Left ventricle myocardium superior (tissue), 1 donor: ENCODE measurements around the gene CUL5. TPM values are rescaled to one million over a fixed set of nuclear protein-coding genes. Genes with fewer than 3 reads are reported as not detected.
A peak's percentile ranks its signal among the peaks of the same experiment; 100 is the strongest.

Experiments used
- ATAC-seq: fragments of 200-7000 bp; cut with Tn5 transposase; one replicate; pipeline ENCODE4 v1.9.1; 2020; ENCODE audit warnings: mild to moderate bottlenecking, moderate library complexity
- DNase-seq: peaks from one replicate; pipeline ENCODE4 v3.0.0-alpha.2; 2020
- intact Hi-C: fragments of 100-400 bp; cut with micrococcal nuclease; formaldehyde crosslinking; loops from one replicate; pipeline ENCODE4 v1.11.0; 2022
- long read RNA-seq: library from polyadenylated mRNA; unstranded; transcript quantifications from one replicate; pipeline ENCODE4 v2.0.0, GENCODE V29; 2021
- total RNA-seq: library from RNA; stranded (reverse); fragmentation: NEBNext Ultra II Directional; extraction: Animal tissue kit (Norgen Biotek cat#: 25700); gene quantifications from one replicate; pipeline ENCODE4 v1.2.1, GENCODE V29; 2021
- donor health status: DM: no; HTN: yes; CAD: no; lungs with severe emphysema.

Gene CUL5
- total RNA-seq = 38.3 TPM
- long read RNA-seq, full-length matches to known transcripts = 6 of 43 reads
- long read RNA-seq, partial matches to known transcripts = 30 of 43 reads
- long read RNA-seq, other reads (novel, unspliced or antisense) = 7 of 43 reads

- intact Hi-C loops = no loop called here
- ATAC-seq (peak; percentile 98), DNase-seq (peak; percentile 96)
Measured at GRCh38 chr11:108008656-108009496, at the start of gene CUL5. CUL5 (plus strand) TSS chr11:108008898; CDS start chr11:108009349, 451 bp downstream.

- ATAC-seq (no peak), DNase-seq (no peak)
- intact Hi-C loops = no loop called here
Measured at GRCh38 chr11:107961480-107961879, 47.2 kb upstream of the CUL5 start.

DNA sequence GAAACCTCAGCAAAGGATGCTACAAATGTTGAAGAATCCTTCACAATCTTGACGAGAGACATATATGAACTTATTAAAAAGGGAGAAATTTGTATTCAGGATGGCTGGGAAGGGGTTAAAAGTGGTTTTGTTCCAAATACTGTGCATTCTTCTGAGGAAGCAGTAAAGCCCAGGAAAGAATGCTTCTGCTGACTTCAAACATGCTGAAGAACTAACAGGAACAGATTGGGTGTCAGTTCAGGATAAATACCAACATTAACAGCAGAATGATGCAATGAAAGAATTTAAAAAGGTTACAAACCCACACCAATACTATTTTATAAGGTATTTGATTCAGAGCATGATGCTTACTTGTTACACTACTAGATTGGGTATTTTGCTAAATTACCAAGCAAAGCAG lies 46.5 kb upstream of the CUL5 start:
- intact Hi-C loops = no loop called here
- DNase-seq (no peak), ATAC-seq (no peak)

GRCh38 chr11:107963091-107963490 lies 45.6 kb upstream of the CUL5 start:
- no peak for DNase-seq
- intact Hi-C loops = no loop called here
- ATAC-seq = no peak

GRCh38 chr11:107969219-107969618 lies 39.5 kb upstream of the CUL5 start:
- intact Hi-C loops = no loop called here
- no peak for ATAC-seq
- no peak for DNase-seq

DNA sequence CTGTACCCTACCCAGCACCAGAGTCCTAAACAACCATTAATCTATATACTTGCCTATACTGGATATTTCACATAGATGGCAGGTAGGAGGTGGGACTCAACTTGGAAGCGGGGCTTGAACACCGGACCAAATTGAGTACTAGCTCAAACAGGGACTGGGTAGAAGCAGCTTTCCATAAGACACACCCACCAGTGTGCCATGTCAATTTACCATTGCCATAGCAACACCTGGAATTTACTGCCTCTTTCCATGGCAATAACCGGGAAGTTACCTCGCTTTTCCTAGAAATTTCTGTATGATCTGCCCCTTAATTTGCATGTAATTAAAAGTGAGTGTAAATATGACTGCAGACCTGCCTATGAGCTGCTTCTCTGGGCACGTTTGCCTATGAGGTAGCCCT lies 38.6 kb upstream of the CUL5 start:
- intact Hi-C loops = no loop called here
- ATAC-seq (no peak), DNase-seq (no peak)

DNA sequence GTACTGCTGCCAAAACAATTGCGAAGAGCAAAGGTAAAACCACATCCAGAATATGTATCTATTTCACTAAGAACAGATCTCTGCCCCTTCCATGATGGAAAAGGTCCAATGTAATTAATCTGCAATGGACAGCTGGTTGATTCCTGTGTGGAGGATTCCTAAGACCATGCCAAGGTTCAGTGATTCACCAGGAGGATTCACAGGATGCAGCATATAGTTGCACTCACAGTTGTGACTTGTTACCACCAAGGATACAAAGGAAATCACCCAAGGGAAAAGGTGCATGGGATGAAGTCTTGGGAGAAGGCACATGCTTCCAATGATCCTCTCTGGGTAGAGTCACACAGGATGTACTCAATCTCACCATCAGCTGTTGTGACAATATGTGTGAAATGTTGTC lies 35.1 kb upstream of the CUL5 start:
- intact Hi-C loops = no loop called here
- no peak for ATAC-seq

DNA sequence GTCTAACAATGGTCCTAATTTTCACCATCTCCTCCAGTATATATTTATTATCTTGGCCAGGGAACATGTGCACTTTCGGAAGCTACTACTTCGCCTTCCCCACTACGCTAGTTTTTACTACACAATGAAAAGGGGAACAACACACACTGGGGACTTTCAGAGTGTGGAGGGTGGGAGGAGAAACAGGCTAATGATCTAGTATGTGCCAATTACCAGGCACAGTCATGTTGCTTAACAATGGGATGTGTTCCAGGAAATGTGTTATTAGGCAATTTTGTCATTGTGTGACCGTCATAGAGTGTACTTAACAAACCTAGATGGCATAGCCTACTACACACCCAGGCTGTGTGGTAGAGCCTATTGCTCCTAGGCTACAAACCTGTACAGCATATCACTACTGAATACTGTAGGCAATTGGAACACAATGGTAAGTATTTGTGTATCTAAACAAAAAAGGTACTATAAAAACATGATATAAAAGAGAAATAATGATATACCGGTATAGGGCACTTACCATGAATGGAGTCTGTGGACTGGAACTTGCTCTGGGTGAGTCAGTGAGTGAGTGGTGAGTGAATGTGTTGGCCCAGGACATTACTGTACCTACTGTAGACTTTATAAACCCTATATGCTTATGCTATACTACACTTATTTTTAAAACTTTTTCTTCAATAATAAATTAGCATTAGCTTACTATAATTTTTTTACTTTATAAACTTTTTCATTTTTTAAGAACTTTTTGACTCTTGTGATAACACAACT lies 20.1 kb upstream of the CUL5 start:
- ATAC-seq (peak; percentile 19), DNase-seq (no peak)
- intact Hi-C loops = no loop called here

More for the DNA sequence above, 35.1 kb upstream of the CUL5 start:
- no peak for DNase-seq

DNA sequence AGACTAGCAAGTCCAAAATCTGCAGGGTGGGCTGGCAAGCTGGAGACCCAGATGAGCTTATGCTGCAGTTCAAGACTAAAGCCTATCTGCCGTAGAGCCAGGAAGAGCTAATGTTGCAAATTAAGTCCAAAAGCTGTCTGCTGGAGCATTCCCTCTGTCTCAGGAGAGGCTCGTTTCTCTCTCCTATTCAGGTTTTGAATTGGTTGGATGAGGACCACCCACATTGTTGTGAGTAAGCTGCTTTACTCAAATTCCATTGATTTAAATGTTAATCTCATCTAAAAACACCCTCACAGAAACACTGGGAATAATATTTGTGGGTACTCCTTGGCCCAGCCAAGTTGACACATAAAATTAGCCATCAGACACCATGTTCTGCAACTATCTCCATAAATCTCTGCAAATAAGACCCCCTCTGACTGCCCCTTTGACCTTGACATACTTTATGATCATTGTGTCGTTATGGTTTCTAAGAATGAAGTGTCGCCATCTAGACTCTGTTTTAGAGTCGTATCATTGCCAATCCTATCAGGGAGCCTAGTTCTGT lies 16.8 kb upstream of the CUL5 start:
- no peak for ATAC-seq
- DNase-seq = no peak
- intact Hi-C loops = no loop called here

GRCh38 chr11:107996006-107996776 lies 12.5 kb upstream of the CUL5 start:
- DNase-seq (no peak), ATAC-seq (no peak)
- intact Hi-C loops = no loop called here

DNA sequence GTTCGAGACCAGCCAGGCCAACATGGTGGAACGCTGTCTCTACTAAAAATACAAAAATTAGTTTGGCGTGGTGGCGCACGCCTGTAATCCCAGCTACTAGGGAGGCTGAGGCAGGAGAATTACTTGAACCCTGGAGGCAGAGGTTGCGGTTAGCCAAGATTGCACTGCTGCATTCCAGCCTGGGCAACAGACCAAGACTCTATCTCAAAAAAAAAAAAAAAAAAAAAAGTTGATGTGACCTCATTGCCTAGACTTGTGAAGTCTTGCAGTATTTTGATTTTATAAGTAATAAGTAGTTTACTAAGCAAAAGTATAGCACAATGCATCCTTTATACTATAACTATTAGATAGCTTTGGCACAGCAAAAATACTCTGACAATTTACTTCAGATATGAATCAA lies 9.9 kb upstream of the CUL5 start:
- ATAC-seq (no peak), DNase-seq (no peak)
- intact Hi-C loops = no loop called here

- no peak for DNase-seq
- peak; percentile 39 for ATAC-seq
- intact Hi-C loops = no loop called here
Measured at GRCh38 chr11:107999759-108000455, 8.8 kb upstream of the CUL5 start.

- intact Hi-C loops = no loop called here
- no peak for ATAC-seq
- DNase-seq = no peak
Measured at GRCh38 chr11:108002476-108002875, 6.2 kb upstream of the CUL5 start.

DNA sequence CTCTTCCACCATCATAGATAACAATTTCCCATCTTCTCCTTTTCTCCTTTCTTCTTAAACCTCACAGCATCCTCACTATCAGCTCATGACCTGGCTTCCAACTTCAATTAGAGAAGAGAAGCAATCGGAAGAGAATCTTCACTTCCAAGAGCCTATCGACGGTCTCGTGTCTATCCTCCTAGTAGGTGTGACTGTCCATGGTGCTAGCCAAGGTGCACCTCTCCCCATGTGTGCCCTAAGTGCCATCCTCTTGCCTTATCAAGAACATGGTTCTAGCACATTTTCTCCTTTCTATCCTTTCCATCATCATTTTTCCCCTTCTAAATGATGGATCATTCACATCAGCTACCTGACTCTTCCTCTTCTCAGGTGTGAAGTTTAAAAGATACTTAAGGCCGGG lies 5.1 kb upstream of the CUL5 start:
- no peak for DNase-seq
- intact Hi-C loops = no loop called here
- ATAC-seq = no peak

GRCh38 chr11:108007819-108008218 lies 879 bp upstream of the CUL5 start:
- intact Hi-C loops = no loop called here
- DNase-seq = peak; percentile 35
- ATAC-seq = no peak

DNA sequence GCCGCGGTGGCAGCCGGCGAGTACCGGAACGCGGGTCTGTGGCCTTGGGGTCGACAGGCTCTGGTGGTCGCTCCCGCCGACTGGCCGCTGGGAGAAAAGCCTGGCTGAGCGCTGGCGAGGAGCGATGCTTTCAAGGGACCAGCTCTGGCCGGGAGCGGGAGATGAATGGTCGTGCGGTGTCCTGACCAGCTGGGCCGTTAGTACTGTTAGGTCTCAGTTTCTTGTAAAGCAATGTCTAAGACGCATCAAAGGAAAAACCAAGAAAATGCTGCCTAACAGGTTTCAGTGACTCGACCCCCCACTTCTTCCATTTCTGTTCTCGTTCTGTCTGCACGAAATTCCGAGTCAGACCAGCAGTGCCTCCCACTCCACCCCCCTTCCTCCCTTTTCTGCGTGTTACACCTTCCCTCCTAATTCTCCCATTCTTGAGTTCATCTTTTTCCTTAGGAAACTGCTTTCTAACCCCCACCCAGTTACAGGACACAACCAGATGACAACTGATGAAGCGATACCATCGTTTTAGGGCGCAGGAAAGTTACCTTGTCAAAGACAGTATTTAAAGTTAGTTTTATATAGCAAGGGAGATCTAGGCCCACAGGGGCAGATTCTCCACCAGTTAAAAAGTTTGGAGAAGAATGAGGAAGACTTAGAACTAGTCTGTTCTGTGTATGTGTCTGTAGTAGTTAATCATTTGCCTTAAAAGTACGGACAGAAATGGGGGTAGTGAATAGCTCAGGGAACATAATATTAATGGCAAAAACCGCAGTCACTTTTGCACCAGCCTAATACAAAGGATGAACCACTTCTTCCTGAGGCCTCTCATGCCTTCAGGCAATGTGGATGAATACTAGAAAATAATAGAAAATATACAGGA lies 1.0 kb downstream of the CUL5 start:
- DNase-seq = no peak
- peak; percentile 23 for ATAC-seq
- intact Hi-C loops = no loop called here

DNA sequence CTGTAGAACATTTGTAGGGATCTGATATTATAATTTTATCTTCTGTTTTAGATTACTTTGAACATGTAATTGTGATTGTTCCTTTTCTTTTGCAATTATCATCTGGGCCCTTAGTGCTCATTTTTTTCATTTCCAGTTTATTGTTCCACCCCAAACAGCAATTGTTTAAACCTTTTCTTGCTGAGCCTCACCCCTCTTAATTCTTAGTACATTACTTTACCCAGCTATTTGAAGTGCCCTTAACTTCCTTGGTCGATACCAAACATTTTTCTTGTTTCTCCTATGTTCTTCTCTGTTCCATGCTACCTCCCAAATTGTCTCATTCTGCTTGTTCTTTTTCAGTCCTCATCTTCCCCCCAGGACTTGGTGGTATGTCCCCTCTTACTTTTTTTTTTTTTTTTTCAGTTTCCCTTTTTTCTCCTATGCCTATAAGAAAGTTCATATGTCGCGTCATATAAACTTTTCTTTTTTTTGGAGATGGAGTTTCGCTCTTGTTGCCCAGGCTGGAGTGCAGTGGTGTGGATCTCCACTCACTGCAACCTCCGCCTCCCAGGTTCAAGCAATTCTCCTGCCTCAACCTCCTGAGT lies 3.5 kb downstream of the CUL5 start:
- intact Hi-C loops = no loop called here
- DNase-seq (no peak), ATAC-seq (no peak)

GRCh38 chr11:108016647-108017046 lies 7.9 kb downstream of the CUL5 start:
- no peak for DNase-seq

More at GRCh38 chr11:108016647-108017046, 7.9 kb downstream of the CUL5 start:
- intact Hi-C loops = no loop called here
- no peak for ATAC-seq
